Activated CD8-positive, alpha-beta memory T cell treated with anti-CD3 and anti-CD28 coated beads, Interleukin-2, amount 50 U/mL, for 24 hours (primary cell): Measurements from ENCODE around the gene TRIM44.

ENCODE experiments used
- DNase-seq: peaks from one replicate; pipeline ENCODE4 v3.0.0-alpha.2; 2020; ENCODE audit errors: extremely low read depth

The TRIM44 gene

DNA sequence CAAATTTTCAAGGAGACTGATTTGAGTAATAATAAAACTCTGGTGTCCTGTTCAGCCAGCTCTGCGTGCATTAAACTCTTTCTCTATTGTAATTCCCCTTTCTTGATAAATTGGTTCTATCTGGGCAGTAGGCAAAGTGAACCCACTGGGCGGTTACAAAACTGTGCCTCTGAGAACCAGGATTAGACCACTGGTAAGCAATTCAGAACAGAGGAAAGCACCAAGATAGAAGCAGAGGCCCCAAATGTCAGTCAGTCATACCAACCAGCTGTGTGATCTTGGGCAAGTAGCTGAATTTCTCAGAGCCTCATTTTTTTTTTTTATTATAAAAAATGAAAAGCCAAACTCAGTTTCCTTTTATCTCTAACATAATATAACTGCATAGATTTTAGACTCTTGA is 54.9 kb downstream of the TRIM44 start:
- no peak for DNase-seq

DNA sequence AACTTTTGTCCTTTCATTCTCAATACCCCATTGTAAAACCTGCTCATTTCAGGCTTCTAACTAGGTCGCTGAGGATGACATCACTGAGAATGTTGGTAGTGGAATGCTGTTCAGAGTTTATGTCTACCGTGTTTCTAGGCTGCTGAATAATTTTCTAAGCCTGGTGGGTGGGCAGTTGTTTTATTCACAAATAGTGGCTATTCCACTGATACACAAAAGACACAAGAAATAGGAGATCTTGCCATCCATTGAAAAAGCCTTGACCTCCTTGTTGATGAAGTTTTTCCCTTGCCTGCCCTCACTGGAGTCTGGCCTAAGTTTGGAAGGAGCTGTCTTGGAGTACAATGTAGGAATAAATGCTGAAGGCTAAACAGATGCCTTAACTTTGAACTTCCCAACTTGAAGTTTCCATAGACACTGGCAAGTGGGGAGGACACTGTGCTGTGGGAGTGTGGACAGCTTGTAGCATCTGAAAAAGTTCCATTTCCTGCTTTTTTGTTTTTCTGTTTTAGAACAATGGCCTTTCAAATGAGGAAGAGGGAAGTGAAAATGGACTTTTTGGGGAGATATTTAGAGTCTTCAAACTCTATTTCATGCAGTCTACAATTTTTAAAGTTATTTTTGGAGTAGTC is 59.2 kb downstream of the TRIM44 start:
- no peak for DNase-seq

DNA sequence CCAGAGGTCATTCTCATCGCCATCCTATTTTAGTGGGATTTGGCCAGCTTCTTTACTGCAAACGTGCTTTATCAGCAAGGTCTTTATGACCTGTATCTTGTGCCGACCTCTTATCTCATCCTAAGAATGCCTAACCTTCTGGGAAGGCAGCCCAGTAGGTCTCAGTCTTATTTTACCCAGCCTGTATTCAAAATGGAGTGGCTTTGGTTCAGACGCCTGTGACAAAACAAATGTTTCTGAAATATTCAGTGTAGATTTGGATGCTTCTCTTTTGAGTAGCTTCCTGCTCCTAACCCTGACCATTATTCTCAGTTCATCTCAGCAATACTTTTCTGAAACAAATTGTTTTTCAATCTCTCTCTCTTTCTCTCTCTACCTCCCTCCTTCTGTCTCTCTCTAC is 60.1 kb downstream of the TRIM44 start:
- DNase-seq = no peak

DNA sequence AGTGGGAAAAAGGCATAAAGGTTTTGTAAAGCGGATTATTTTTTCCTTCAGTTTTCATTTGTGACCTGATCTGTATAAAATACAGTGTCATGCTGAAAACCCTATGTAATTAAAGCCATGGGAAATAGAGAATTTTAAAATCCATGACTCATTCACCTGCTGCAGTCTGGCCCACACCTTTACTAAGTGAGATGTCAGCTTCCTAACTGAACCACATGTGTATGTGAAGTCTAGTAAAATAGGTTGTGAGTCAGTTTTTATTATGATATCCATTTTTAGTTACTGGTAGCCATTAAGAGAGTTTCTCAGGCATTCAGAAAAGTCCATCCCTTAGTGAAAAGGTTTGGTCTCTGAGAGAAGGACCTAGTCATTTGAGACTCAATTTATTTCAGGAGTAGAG is 60.9 kb downstream of the TRIM44 start:
- no peak for DNase-seq

DNA sequence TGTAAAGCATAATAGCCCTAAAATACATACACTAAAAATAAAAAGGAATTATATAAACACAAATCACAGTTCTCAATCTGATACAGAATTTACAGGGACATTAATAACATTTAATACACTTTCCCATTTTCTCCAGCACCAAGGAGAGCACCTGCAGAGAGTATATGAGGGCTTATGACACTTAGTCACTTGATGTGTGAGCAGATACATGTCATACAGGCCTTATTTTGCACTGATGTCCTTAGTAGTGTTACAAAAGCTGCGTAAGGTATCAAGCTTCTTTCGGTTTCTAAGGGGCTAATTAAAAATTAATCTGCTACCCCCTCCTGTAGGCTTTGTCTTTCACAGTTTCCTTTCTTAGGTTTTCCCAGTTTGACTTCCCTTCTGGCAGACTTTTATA is 61.3 kb downstream of the TRIM44 start:
- DNase-seq = no peak

DNA sequence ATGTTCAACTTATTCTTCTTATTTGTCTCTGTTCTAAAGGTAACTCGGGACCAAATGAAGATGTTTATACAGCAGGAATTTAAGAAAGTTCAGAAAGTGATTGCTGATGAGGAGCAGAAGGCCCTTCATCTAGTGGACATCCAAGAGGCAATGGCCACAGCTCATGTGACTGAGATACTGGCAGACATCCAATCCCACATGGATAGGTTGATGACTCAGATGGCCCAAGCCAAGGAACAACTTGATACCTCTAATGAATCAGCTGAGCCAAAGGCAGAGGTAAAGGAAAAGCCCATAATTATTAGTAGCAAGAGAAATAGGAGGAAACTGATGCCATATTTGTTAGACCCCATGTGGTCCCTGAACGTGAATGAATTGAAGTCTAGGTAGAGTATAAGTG is 63.3 kb downstream of the TRIM44 start:
- no peak for DNase-seq

DNA sequence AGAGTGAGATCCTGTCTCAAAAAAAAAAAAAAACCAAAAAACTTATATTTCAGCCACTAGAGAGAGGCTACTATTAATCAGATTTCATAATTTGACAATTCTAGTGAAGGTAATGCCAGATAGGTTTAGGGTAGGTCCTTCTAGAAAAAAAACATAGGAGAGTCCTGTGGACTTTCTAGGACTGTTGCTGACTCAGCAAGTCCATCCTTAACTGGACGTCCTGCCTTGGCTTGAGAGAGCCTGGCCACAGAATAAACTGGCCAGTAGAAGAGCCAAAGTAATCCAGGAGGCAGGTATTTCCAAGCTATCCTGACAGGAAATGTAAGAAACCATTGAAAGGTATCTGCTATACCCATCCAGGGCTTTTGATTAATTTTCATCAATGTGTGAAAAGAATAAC is 64.6 kb downstream of the TRIM44 start:
- DNase-seq = no peak

DNA sequence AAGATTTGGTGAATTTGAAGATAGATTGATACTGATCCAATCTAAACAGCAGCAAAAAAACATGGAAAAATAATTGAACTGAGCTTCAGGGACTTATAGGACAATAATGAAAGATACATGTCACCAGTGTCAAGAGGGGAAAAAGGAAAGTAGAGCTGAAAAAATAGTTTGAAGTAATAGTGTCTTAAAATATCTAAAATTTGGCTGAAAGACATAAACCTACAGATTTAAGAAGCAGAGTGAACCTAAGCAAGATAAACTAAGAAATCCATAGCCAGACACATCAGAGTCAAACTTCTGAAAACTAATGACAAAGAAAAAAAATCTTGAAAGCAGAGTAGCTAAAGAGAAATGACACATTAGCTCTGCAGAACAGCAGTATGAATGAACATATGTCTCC is 67.7 kb downstream of the TRIM44 start:
- no peak for DNase-seq

DNA sequence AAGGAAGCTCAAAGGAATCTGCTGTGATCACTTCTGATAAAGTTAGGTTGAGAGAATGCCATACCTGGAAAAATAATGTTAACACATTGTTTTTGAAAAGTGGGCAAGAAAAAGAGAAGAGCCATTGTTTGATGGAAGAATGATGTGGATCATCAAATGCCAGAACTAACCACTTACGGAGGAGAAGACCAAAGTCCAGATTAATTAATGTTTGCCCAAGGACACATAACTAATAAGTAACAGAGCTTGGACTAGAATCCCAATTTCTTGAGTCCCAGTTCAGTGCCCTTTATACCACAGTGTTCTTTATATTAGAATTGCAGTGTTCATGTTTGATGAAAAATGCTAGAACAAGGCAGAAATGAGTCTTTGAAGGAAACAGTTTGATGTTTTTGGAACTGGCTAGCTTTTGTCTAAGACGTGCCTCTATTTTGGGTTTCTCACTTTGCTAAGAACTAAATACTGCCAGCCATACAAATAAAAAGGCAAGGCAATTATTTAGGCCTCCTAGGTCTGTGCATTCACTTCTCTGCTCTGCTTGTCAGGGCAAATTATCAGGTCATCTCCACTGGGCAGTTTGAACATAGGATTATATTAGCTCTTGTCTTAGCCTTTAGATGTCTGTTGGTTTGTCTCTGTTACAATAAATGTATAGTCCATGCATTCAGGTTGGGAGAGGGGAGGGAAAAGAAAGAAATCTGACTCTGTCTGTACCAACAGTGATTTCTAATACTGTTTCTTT is 72.3 kb downstream of the TRIM44 start:
- DNase-seq = no peak

DNA sequence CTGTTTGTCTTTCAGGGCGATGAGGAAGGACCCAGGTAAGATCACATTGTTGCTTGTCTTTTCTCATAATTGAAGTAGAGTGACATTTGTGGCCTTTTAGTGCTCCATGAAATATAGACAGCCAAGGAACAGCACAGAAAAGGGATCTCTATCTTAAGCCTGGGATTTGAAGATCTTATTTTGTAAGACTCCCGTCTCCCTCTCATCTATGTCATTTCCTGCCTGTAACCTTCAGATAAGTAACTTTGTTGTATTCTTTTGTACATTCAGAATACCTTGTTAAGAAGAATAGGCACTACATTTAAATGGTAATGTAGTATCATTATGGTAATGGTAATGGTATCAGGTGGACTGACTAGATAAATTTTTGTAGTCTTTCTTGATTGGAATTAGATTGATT is 72.8 kb downstream of the TRIM44 start:
- DNase-seq = no peak

DNA sequence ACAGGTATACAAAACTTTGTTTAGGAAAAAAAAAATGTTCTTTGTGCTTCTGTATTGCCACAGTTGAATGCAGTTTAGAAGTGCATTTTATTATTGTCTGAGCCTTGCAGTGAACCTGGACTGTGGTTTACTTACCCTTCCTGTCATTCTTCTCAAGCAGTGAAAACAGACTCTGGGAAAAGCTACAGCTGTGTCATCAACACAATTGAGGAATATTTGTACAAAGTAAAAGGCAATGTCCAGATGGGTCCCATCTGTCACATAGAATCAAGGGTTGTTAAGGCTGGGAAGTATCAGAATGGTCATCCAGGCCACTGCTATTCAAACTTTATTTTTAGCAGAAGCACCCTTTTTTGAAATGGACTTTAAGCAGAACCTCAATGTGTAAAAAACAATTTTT is 73.3 kb downstream of the TRIM44 start:
- no peak for DNase-seq

DNA sequence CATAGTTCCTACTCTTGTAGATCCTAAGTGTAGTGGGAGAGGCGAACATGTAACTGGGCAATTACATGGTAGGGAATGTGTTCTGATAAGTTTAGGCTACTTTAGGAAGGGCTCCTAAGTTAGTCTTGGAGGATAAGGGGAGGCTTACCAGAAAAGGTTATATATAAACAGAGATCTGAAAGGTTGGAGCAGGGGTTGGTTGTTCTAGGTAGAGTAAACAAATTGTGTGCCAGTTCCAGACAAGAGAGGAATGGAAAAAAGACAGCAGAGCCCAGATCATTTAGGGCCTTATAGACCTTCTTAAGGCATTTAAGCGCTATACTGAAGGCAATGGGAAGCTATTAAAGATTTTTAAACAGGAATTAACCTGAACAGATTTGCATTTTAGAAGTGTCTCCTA is 74.4 kb downstream of the TRIM44 start:
- no peak for DNase-seq

DNA sequence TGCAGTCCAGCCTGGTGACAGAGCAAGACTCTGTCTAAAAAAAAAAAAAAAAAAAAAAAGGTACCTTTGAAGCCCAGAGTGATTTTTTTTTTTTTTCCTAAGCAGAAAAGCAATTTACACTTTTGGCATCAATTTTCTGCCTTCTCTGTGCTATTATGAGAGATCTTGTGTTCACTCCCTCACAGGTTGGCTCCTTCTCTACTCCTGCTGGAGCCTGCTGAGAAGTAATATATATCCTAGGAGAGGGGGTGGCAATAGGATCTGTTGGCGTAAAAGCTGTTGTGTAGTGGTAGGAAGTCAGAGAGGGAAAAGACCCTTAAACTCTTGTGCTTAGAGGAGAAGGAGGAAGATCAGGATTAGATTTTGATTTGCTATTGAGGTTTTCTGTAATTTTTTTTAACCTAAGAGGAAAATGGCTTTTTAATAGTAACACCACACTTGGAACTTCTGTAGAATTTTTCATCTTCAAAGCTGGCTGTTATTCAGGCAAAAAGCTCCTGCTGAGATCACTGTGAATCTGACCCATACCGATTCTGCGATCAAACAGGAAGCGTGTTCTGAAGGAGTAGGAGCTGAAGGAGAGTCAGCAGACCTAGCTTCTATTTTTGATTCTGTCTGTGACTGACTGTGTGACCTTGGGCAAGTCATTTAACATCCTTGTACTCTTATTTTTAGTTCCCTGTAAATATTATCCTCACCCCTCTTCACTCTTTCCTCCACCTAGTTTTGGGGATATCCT is 77.7 kb downstream of the TRIM44 start:
- DNase-seq = no peak

DNA sequence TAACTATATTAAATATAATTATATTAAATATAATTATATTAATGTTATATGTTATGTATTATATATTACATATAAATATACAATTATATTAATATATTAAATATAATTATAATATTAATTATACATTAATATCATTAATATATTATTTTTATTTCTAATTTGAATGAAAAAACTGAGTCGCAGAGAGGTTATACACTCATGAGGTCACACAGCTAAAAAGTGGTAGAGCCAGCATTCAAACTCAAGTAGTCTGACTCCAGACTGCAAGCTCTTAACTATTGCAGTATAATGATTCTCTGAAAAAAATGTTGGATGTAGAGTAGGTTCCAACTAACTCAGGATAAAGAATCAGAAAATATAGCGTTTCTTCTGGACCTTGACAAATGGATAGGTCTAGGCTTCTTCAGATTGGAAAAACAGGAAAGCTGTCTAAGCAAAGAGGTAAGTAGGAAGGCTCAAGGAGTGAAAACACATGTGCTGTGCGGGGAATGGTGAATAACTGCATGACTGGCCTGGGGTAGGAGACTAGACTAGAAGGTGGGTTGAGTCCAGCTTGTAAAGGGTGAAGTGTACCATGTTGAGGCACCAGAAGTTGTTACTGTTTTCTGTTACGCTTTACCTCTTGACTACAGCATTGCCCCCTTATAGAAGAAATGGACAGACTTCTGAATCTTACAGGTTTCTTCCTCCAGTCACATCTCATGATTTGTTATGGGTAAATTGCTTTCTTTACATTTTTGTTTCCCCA is 80.3 kb downstream of the TRIM44 start:
- DNase-seq = no peak

DNA sequence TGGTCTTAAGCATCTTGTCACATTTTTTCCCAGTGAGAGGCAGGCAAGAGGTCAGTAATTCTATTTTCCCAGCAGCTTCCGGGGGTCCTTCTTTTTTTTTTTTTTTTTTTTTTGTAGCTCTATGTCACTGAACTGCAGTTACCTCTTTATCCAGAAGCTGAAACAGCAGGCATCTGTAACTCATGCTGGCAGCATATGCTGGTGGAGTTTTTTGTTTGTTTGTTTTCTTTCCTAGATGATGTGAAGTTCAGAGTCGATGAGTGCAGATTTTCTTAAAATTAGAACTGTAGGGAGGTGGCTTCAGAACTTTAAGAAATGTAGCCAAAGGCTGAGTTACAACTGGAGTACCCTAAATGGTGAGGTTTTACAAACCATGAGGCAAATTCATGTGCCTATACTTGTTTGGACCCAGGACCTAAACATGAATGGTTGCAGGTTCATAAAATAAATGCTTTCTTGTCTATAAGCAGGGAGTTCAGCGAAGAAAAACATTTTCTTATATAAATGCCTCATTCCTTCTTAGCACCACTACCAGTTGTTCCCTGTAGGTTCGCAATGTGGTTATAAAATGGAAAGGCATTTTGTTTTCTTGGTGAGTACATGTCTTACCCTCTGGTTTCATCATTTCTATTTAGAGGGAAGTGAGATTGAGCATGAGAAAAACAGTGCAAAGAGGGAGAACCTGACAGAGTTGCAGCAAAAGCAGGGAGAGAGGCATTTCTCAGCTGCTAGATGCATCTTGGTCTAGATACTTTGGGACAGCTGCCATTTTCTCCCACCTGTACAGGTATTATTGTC is 84.0 kb downstream of the TRIM44 start:
- DNase-seq = no peak

DNA sequence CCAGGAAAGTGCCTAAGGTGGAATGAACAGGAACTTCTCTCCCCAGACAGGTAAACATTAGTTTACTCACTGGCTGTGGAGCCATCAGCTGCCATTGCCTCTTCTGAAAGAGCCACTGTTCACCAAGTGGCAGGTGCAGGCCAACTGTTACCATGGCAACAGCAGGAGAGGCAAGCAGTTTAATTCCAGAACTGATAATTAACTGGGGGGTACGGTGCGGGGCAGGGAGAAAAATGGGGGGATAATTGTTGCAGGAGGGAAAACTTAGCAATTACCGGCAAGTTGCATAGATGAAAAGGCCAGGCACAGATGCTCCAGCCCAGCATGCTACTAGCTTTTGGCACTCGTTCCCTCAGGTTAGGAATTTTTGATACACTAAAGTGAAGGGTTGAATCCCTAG is 85.1 kb downstream of the TRIM44 start:
- no peak for DNase-seq

DNA sequence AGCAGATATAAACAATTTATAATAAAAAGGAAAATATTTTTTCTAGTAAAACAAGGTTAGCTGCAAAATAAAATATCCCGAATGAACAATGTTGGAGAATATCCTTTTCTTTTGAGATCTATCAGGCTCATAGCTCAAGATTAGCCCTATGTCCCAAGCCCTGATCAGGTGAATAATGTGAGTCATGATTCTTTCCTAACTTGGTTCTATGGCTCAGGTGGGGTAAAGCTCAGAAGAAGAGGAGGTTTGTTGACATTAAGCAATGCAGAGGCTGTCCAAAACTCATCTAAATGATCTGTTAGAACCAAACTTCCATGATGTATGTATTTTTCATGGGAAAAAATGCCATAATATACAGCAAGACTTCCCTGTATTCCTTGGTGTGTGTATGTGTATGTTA is 86.1 kb downstream of the TRIM44 start:
- no peak for DNase-seq

DNA sequence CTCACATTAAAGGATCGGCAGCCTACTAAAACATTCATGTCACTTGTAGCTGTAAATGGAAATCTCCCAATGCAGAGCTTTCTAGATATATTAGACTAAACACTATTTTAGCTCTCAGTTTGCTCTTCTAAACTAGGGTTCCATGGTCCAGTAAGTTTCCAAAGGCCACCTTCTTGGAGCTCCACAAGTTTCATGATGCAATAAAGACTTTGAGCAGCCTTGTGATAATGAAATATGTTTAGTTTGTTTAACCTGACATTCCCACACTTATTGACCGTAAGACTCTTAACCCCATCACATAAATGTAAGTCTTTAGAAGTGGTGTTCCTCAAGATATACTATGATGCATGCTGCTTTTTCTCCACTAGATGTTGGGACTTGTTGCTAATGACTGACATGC is 87.7 kb downstream of the TRIM44 start:
- no peak for DNase-seq

DNA sequence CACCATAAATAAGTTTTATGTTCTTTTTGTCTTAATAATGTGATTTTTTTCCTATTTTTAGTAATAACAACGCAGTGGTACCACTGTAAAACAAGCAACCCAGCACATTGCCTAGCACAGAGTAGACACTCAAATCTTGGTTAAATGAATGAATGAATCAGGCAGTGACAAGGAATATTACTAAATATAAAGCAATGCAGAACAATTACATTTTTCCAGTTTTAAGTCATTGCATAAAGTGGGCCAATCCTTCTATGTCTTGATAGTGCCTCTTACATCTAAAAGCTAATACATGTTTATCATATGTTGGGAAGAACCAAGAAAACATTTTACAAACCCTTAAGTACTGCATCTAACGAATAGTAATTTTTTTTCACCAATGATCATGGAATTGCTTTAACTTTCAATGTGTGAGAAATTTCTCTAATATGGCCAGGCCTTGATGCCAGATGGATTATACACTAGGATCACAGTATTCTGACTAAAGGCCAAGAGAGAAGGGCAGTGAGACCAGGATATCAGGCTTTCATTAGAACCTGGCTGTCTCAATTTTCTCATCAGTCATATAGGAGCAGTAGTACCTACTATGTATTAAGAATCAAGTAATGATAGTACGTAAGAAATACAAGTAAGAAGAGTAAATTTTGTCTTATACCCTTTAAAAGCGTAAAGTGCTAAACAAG is 88.5 kb downstream of the TRIM44 start:
- DNase-seq = no peak

DNA sequence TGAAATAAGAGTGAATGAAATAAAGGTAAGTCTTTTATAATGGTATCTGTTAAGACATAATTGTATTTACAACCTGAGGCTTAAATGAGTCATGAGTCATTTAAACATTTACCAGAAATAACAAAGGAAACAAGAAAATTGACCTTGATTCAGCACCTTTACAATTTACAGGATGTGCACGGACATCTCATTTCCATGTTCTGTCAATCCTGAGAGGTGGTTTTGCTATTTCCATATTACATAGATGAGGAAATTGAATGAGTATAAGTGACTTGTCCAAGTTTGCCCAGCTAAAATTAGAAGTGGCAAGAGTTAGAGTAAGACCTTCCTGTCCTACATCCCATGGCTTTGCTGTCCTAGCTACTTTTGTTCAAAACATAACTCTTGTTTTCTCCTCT is 89.1 kb downstream of the TRIM44 start:
- DNase-seq = no peak

DNA sequence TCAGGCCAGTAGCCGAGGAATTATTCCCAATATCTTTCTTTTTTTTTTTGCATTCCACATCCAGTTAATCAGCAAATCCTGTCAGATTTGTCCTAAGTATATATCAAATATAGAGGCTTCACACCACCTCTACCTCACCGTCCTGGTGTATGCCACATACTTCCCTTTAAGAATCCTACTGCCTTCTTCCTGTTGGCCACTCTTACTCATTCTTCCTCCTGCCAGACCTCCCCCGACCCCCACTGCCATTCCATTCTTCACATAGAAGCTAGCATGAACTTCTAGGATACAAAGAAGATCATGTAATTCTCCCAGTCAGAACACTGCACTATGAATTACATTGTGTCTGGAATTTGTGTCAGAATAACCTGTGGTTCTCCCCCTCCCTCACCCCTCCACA is 89.5 kb downstream of the TRIM44 start:
- DNase-seq = no peak
